Measurements from ENCODE around the gene NDUFV3.
"Not testable (repeated sequence)": the region's sequence is repeated elsewhere in the genome, so short reads cannot be mapped to it uniquely, and the experiment has no call there.

NDUFV3 gene

DNA sequence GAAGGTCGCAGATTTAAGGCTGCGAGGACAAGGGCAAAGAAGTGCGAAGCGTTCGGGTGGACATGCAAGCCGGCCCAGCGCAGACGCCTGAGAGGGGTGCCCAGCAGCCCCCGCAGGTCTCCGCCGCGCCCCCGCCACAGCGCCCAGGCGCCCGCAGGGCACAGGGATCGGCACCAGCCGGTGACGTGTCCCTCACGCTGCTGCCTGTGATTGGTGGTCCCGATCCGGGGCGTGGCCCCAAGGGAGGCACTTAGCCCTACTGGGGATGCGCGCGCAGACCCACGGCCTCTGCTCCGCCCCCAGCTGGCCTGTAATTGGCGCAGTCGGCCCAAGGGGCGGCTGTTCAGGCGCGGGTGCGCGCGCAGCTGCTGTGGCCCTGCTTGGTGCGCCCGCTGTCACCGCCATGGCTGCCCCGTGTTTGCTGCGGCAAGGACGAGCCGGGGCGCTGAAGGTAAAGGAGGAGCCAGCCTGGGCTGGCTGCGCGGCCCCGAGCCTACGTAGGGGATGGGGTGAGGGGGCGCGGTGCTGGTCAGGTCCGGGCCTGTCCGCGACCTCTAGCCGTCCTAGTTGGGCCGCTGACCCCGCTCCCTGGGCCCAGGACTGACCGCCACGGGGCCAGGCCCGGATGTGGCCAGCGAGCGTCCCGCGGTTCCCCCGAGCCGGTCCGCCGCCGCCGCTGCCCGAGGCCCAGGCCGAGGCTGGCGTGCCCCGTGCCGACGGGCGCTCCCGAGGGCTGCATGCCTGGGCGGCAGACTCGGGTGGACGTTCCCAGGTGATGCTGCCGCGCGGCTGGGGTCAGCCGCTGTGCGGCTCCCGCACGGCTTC, at the start of gene NDUFV3:
Gene NDUFV3 (plus strand): TSS at position 379 of the 825 bp plus-strand sequence. CDS start 25 bp downstream, at position 404.
- TF ChIP-seq, protein P1, sequence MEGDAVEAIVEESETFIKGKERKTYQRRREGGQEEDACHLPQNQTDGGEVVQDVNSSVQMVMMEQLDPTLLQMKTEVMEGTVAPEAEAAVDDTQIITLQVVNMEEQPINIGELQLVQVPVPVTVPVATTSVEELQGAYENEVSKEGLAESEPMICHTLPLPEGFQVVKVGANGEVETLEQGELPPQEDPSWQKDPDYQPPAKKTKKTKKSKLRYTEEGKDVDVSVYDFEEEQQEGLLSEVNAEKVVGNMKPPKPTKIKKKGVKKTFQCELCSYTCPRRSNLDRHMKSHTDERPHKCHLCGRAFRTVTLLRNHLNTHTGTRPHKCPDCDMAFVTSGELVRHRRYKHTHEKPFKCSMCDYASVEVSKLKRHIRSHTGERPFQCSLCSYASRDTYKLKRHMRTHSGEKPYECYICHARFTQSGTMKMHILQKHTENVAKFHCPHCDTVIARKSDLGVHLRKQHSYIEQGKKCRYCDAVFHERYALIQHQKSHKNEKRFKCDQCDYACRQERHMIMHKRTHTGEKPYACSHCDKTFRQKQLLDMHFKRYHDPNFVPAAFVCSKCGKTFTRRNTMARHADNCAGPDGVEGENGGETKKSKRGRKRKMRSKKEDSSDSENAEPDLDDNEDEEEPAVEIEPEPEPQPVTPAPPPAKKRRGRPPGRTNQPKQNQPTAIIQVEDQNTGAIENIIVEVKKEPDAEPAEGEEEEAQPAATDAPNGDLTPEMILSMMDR (IDR thresholded peaks at IDR 0.05; ENCODE audit: control extremely low read depth, extremely low read depth, low read depth, missing control alignments), result no peak
- ChIA-PET CTCF (interaction anchor here (1.1 to 1.7 kb wide), 6 partner anchors 8 to 776 kb away, joined by 3 to 5 read pairs (median 3); no protein-coding TSS in a partner anchor), POLR2A (interaction anchor here (0.6 to 0.9 kb wide), 2 partner anchors 15 to 1924 kb away, joined by 3 read pairs; no protein-coding TSS in a partner anchor)
- DNase-seq (ENCODE audit: extremely low spot score), result peak; percentile 100

DNA sequence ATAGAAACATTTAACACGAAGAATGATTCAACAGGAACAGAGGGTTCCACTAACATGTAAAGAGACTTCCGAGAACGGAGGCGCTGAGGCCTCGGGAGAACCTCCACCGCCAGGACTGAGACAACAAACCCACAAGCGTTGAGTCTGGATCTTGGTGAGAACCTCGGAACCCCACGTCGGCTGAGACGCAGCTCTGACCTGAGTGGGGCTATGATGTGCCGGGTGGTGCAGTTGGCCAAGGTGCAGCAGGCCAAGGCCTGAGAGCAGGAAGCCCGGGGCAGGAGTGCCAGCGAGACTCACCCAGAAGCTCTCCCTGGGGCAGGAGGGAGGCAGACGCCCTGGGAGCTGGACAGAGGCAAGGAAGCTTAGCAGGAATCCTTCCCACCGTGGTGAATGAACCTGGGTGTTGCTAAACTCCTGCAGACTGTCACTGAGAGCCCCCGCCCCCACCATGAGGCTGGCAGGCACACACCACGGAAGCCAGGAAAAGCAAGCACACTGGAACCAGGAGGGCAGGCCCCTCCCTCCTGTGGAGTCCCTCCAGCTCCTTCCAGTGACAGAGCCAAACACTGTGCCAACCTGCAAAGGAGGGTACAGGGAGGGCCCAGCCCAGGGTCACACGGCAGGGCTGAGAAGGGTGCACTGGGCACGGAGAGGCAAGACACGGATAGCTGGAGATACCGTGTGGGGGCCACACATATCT, 48.5 kb upstream of the NDUFV3 start:
- TF ChIP-seq, protein P1 (IDR thresholded peaks at IDR 0.05; ENCODE audit: control extremely low read depth, extremely low read depth, low read depth, missing control alignments), result no peak
- ChIA-PET POLR2A (no interaction called here), CTCF (interaction anchor here (1.4 kb wide), 1 partner anchor 9 kb away, joined by 3 read pairs; no protein-coding TSS in a partner anchor)
- DNase-seq (ENCODE audit: extremely low spot score), result no peak

DNA sequence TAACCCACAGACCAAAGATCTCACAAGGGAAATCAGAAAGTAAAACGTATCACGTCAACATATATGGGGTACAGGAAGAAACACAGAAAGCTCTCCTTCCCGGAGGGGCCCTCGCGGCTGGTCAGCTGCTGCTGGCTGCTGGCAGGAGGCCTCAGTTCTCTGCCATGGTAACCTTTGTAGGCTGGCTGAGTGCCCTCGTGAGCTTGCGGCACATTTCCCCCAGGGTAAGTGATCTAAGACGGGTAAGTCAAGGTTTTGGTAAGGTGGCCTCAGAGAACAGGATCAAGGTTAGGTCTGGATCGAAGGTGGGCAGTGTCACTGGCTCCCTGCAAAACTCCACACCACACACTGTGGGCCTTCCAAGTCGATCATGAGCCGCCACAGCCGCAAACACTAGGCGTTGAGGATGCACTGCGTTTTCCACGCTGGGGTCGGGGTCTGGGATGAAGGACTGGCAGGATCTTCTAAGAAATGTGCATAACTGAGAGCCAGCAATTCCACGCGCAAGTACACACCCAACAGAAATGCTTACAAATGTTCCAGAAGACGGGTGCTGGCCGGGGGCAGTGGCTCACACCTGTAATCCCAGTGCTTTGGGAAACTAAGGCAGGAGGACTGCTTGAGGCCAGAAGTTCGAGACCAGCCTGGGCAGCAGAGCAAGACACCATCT, 47.7 kb upstream of the NDUFV3 start:
- no peak for DNase-seq (ENCODE audit: extremely low spot score)
- CTCF ChIA-PET, result no interaction called here
- TF ChIP-seq, protein P1 (IDR thresholded peaks at IDR 0.05; ENCODE audit: control extremely low read depth, extremely low read depth, low read depth, missing control alignments), result no peak
- POLR2A ChIA-PET, result no interaction called here

DNA sequence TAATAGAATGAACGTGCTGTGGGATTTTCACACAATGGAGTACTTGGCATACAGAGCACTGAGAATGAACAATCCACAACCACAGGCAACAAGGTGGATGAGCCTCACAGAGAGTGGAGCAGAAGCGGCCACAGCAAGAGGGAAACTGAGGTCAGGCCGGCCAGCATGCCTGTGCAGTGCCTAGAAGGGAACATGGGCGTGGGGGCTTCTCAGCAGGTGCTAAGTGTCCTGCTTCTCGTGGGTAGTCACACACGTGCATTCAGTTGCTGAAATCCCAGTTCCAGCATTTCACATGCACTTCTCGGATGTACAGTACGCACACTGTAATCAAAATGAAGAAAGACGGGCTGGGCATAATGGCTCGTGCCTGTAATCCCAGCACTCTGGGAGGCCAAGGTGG, 46.9 kb upstream of the NDUFV3 start:
- ChIA-PET POLR2A (no interaction called here), CTCF (no interaction called here)
- TF ChIP-seq, protein P1 (IDR thresholded peaks at IDR 0.05; ENCODE audit: control extremely low read depth, extremely low read depth, low read depth, missing control alignments), result no peak
- no peak for DNase-seq (ENCODE audit: extremely low spot score)

DNA sequence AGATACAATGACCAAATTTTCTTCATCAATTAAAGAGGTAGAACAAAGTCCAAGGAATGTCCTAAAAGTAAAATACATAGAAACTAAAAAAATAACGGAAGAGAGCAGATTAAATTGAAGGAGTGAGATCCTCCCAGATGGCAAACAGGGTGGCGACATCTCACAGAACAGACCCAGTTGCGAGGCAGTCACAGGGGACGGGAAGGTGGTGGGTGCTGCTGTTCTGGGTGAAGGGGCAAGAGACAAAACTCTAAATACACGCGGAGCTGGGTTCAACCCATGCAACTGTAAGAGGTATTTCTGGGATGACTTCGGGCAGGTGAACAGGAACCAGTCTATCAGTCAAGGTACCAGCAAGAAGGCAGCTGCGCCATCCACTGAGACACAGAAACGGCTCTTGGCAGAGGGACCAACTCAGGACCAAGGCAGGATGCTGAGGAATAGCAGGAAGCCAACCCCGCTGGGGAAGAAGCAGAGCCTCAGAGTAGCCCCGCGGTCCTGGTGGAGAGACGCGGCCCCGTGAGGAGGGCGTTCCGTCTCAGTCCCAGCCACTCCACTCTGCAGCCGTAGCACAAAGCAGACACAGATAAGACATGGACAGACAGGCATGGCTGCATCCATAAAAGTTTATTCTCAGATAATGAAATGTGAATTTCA, 45.9 kb upstream of the NDUFV3 start:
- ChIA-PET CTCF (no interaction called here), POLR2A (no interaction called here)
- DNase-seq (ENCODE audit: extremely low spot score), result no peak
- TF ChIP-seq, protein P1 (IDR thresholded peaks at IDR 0.05; ENCODE audit: control extremely low read depth, extremely low read depth, low read depth, missing control alignments), result no peak

DNA sequence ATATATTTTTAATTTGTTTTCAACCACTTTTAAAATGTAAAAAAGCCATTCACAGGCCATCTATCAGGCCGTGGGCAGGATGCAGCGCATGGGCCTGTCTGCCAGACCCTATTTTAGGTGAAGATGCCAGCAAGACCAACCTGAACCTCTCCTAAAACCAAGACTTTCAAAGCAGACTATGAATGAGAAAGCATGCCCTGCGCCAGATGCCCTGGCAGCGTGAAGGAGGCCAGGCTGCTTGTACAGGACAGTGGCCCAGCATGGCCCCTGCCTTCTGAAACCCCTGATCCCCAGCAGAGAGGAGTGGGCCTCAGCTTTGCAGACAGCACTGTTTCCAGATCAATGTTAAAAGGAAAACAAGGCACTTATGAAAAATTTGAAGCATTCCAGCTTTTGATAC, 45.4 kb upstream of the NDUFV3 start:
- no peak for DNase-seq (ENCODE audit: extremely low spot score)
- TF ChIP-seq, protein P1 (IDR thresholded peaks at IDR 0.05; ENCODE audit: control extremely low read depth, extremely low read depth, low read depth, missing control alignments), result no peak
- POLR2A ChIA-PET, result no interaction called here
- CTCF ChIA-PET, result no interaction called here

DNA sequence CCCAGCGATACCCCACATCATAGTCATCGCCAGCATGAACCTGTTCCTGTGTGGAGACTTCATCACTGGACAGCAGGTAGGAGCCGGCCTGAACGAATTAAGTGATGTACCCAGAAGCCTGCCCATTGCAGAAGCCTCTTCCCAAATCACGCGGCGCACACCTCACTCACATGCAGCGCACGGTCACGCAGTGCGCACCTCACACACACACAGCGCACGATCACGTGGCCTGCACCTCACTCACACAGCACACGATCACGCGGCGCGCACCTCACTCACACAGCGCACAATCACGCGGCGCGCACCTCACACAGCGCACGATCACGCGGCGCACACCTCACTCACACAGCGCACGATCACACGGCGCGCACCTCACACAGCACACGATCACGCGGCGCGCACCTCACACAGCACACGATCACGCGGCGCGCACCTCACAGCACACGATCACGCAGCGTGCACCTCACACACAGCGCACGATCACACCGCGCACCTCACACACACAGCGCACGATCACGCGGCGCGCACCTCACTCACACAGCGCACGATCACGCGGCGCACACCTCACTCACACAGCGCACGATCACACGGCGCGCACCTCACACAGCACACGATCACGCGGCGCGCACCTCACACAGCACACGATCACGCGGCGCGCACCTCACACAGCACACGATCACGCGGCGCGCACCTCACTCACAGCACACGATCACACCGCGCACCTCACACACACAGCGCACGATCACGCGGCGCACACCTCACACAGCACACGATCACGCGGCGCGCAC, 44.8 kb upstream of the NDUFV3 start:
- POLR2A ChIA-PET; CTCF ChIA-PET; DNase-seq (ENCODE audit: extremely low spot score): not testable (repeated sequence)
